B cell (primary cell): ENCODE measurements around the gene PCYOX1L. TPM values are rescaled to one million over a fixed set of nuclear protein-coding genes. Genes with fewer than 3 reads are reported as not detected.
A peak's percentile ranks its signal among the peaks of the same experiment; 100 is the strongest.

Experiments used
- ATAC-seq: fragments of 200-7000 bp; cut with Tn5 transposase; one replicate; pipeline ENCODE4 v1.10.0; 2021; ENCODE audit warnings: low read depth, mild to moderate bottlenecking, moderate number of reproducible peaks, moderate library complexity
- CTCF ChIA-PET: fragments of 350-600 bp; sonication (Branson Sonifier 250); formaldehyde crosslinking; loops from one replicate; lab custom pipeline; 2021; ENCODE audit warnings: antibody characterized with exemption, inconsistent platforms; lab: Charles Lee
- POLR2A ChIA-PET: fragments of 350-600 bp; sonication (Branson Sonifier 250); formaldehyde crosslinking; loops from one replicate; lab custom pipeline; 2021; ENCODE audit warnings: antibody characterized with exemption; lab: Charles Lee
- DNase-seq: peaks from one replicate; pipeline ENCODE4 v3.0.0; 2013
- H2AFZ ChIP-seq: 2 replicates; pipeline ENCODE4 v1.6.1; 2012; ENCODE audit warnings: mild to moderate bottlenecking, low read depth, low read length; ENCODE audit not compliant: insufficient read depth, poor library complexity, severe bottlenecking
- H3K27ac ChIP-seq, 2 donors: 1 replicate in 1 of 2; 2 replicates in 1 of 2; pipeline ENCODE4 v1.5.1; 2012 to 2013; ENCODE audit warnings: low read length in 2 of 2, mild to moderate bottlenecking in 2 of 2, moderate library complexity in 1 of 2
- H3K27me3 ChIP-seq, 4 experiments: fragments of 200-600 bp in 1 of 4; sonication (generic) in 1 of 4; replicated peaks in 1 of 4; 1 replicate in 2 of 4; 2 replicates in 2 of 4; pipeline versions ENCODE4 v1.6.1 to v1.7.0; 2013 to 2016; ENCODE audit warnings: low read length in 3 of 4, mild to moderate bottlenecking in 2 of 4, mixed read lengths in 1 of 4, moderate library complexity in 1 of 4; ENCODE audit not compliant: insufficient read depth in 4 of 4, control insufficient read depth in 3 of 4; ENCODE audit errors: control extremely low read depth in 1 of 4
- H3K36me3 ChIP-seq, 2 experiments: replicated peaks in 1 of 2; 1 replicate in 1 of 2; 2 replicates in 1 of 2; pipeline versions ENCODE4 v1.6.1 to v1.7.1; 2013; ENCODE audit warnings: low read length in 1 of 2; ENCODE audit not compliant: insufficient read depth in 2 of 2, control insufficient read depth in 1 of 2; ENCODE audit errors: control extremely low read depth in 1 of 2, extremely low read depth in 1 of 2
- H3K4me1 ChIP-seq, 2 donors: fragments of 200-600 bp in 1 of 2; sonication (generic) in 1 of 2; 1 replicate in 1 of 2; 2 replicates in 1 of 2; pipeline versions ENCODE4 v1.5.1 to v1.6.1; 2013 to 2017; ENCODE audit warnings: low read length in 2 of 2; ENCODE audit not compliant: control insufficient read depth in 2 of 2, insufficient read depth in 2 of 2
- H3K4me2 ChIP-seq: replicated peaks from 2 replicates; pipeline ENCODE3; 2012; ENCODE audit warnings: mild to moderate bottlenecking, low read depth, low read length; ENCODE audit not compliant: poor library complexity, severe bottlenecking
- H3K4me3 ChIP-seq, 5 experiments: fragments of 200-600 bp in 1 of 5; sonication (generic) in 1 of 5; 1 replicate in 3 of 5; 2 replicates in 2 of 5; pipeline versions ENCODE4 v1.5.1 to v1.7.0; 2011 to 2016; ENCODE audit warnings: low read length in 4 of 5, mild to moderate bottlenecking in 4 of 5, low read depth in 2 of 5, control low read depth in 1 of 5, moderate library complexity in 1 of 5; ENCODE audit not compliant: insufficient read depth in 1 of 5; ENCODE audit errors: control extremely low read depth in 1 of 5, extremely low read depth in 1 of 5
- H3K79me2 ChIP-seq: fragments of 200-600 bp; sonication (generic); one replicate; pipeline ENCODE4 v1.6.0; 2016; ENCODE audit warnings: low read length; ENCODE audit not compliant: control insufficient read depth, insufficient read depth
- H3K9ac ChIP-seq: fragments of 200-600 bp; sonication (generic); 2 replicates; pipeline ENCODE4 v1.6.1; 2017; ENCODE audit warnings: mild to moderate bottlenecking, low read length, moderate library complexity
- H3K9me3 ChIP-seq, 3 donors: one replicate each; pipeline versions ENCODE4 v1.6.1 to v1.7.1; 2013; ENCODE audit warnings: low read length in 2 of 3; ENCODE audit not compliant: control insufficient read depth in 2 of 3, insufficient read depth in 1 of 3; ENCODE audit errors: control extremely low read depth in 1 of 3
- H4K20me1 ChIP-seq: 2 replicates; pipeline ENCODE4 v1.6.0; 2012; ENCODE audit warnings: mild to moderate bottlenecking, low read length; ENCODE audit not compliant: insufficient read depth, control insufficient read depth, poor library complexity, severe bottlenecking
- H3K27ac Mint-ChIP-seq: one replicate; pipeline ENCODE4 v1.8.0; 2021; ENCODE audit warnings: mixed read lengths
- H3K27me3 Mint-ChIP-seq: one replicate; pipeline ENCODE4 v1.8.0; 2021; ENCODE audit warnings: mixed read lengths
- H3K4me1 Mint-ChIP-seq: one replicate; pipeline ENCODE4 v1.8.0; 2021; ENCODE audit warnings: mixed read lengths
- H3K4me3 Mint-ChIP-seq: one replicate; pipeline ENCODE4 v1.8.0; 2021; ENCODE audit warnings: mixed read lengths
- H3K9me3 Mint-ChIP-seq: one replicate; pipeline ENCODE4 v1.8.0; 2022; ENCODE audit warnings: mixed read lengths; ENCODE audit not compliant: insufficient read depth
- CTCF ChIP-seq: fragments of 200-600 bp; IDR thresholded peaks from one replicate; pipeline ENCODE4 v1.8.0; 2022; ENCODE audit warnings: antibody characterized with exemption, mild to moderate bottlenecking
- EZH2 ChIP-seq: IDR thresholded peaks from 2 replicates; pipeline ENCODE4 v1.6.1; 2012; ENCODE audit warnings: borderline replicate concordance, low read depth, mild to moderate bottlenecking, moderate library complexity, low read length; ENCODE audit not compliant: insufficient read depth, poor library complexity, severe bottlenecking
- WGBS: methylation state at CpG from one replicate; pipeline ENCODE4 v1.1.5; 2013; ENCODE audit warnings: missing lambda C conversion rate; ENCODE audit not compliant: insufficient coverage; 5-methylcytosine and 5-hydroxymethylcytosine counted together
- intact Hi-C: fragments of 100-400 bp; cut with micrococcal nuclease; formaldehyde crosslinking; loops from one replicate; pipeline ENCODE4 v1.10.0; 2022
- polyA plus RNA-seq: library from polyadenylated mRNA; depleted of rRNA; stranded (reverse); fragments of >200 nt; gene quantifications from 2 replicates; pipeline ENCODE4 v1.2.3, GENCODE V29; 2012
- total RNA-seq, 2 donors: library from RNA; stranded (reverse); fragments of 120-200 nt in 1 of 2; gene quantifications; 1 replicate in 1 of 2; 2 replicates in 1 of 2; pipeline versions ENCODE4 v1.2.3 to v1.2.4, GENCODE V29; 2013 to 2022

The PCYOX1L gene
- total and polyA plus RNA-seq, 2 donors (not counting 1 experiment from before 2014, with no cell fraction given), result 11.7 to 19.4 TPM

GRCh38 chr5:149371296-149371962, 13.6 kb downstream of the PCYOX1L start:
- Histone ChIP-seq H3K27me3 (no peaks in the 10 kb centered on the region), H3K4me2 (no peak overlapping the region), H3K4me1 (peaks cover 0 to 6% of the 10 kb centered on the region in 2 donors), H3K9me3 (no peaks in the 10 kb centered on the region), H4K20me1 (no peaks in the 10 kb centered on the region), H3K27ac (no peak overlapping the region), H3K9ac (no peak overlapping the region), H3K4me3 (no peak overlapping the region), H2AFZ (no peak overlapping the region), H3K36me3 (no peaks in the 10 kb centered on the region), H3K79me2 (no peaks in the 10 kb centered on the region)
- H3K4me3 Mint-ChIP-seq, result no peak overlapping the region
- H3K27me3 Mint-ChIP-seq, result no peaks in the 10 kb centered on the region
- 40% methylated on average over 10 of the region's 12 CpGs for WGBS
- CTCF ChIA-PET, result interaction anchor here (0.5 to 8.0 kb wide), 23 partner anchors 8 to 200 kb away, joined by 3 to 134 read pairs (median 4); partner anchors contain the start of genes GRPEL2 and PCYOX1L
- TF ChIP-seq EZH2 (no peak), CTCF (peak; percentile 86)
- peak overlapping the region; percentile 26 for H3K27ac Mint-ChIP-seq
- intact Hi-C loops, result no loop called here
- peak; percentile 70 for DNase-seq
- H3K9me3 Mint-ChIP-seq, result no peaks in the 10 kb centered on the region
- peaks cover 9% of the 10 kb centered on the region for H3K4me1 Mint-ChIP-seq
- POLR2A ChIA-PET, result no interaction called here
- peak; percentile 88 for ATAC-seq

GRCh38 chr5:149372076-149372795, 14.4 kb downstream of the PCYOX1L start:
- Histone ChIP-seq H3K36me3 (no peaks in the 10 kb centered on the region), H2AFZ (no peak overlapping the region), H3K9ac (no peak overlapping the region), H3K4me3 (no peak overlapping the region), H3K4me1 (peaks cover 0 to 5% of the 10 kb centered on the region in 2 donors), H3K4me2 (no peak overlapping the region), H3K27me3 (no peaks in the 10 kb centered on the region), H3K79me2 (no peaks in the 10 kb centered on the region), H3K9me3 (no peaks in the 10 kb centered on the region), H3K27ac (no peak overlapping the region), H4K20me1 (no peaks in the 10 kb centered on the region)
- CTCF ChIA-PET, result interaction anchor here (0.8 to 8.0 kb wide), 20 partner anchors 8 to 193 kb away, joined by 3 to 134 read pairs (median 5); partner anchors contain the start of genes GRPEL2 and PCYOX1L
- no peaks in the 10 kb centered on the region for H3K27me3 Mint-ChIP-seq
- ATAC-seq, result no peak
- POLR2A ChIA-PET, result no interaction called here
- H3K4me3 Mint-ChIP-seq, result no peak overlapping the region
- H3K4me1 Mint-ChIP-seq, result peaks cover 8% of the 10 kb centered on the region
- no peak overlapping the region for H3K27ac Mint-ChIP-seq
- WGBS, result 100% methylated on average over 4 of the region's 4 CpGs
- intact Hi-C loops, result no loop called here
- DNase-seq, result no peak
- TF ChIP-seq EZH2 (no peak), CTCF (no peak)
- no peaks in the 10 kb centered on the region for H3K9me3 Mint-ChIP-seq
